Uterus (tissue), 4 donors: Measurements from ENCODE around the gene AGBL1. TPM values are rescaled to one million over a fixed set of nuclear protein-coding genes. Genes with fewer than 3 reads are reported as not detected.

ENCODE experiments used
- DNase-seq, 2 donors: peaks; one replicate each; pipeline ENCODE4 v3.0.0-alpha.2; 2019 to 2020
- H3K27ac ChIP-seq, 2 donors: fragments of 200-600 bp; sonication (generic); 1 replicate in 1 of 2; 2 replicates in 1 of 2; pipeline ENCODE4 v1.5.1; 2016 to 2018
- H3K27me3 ChIP-seq, 2 donors: fragments of 200-600 bp; sonication (generic); one replicate each; pipeline ENCODE4 v1.5.1; 2018 to 2019; ENCODE audit warnings: control low read depth in 1 of 2
- H3K36me3 ChIP-seq, 2 donors: fragments of 200-600 bp; sonication (generic); one replicate each; pipeline ENCODE4 v1.5.1; 2019; ENCODE audit warnings: control low read depth in 1 of 2
- H3K4me1 ChIP-seq, 2 donors: fragments of 200-600 bp; sonication (generic); one replicate each; pipeline ENCODE4 v1.5.1; 2018 to 2019; ENCODE audit warnings: control low read depth in 1 of 2
- H3K4me3 ChIP-seq, 2 donors: fragments of 200-600 bp; sonication (generic); 1 replicate in 1 of 2; 2 replicates in 1 of 2; pipeline ENCODE4 v1.5.1; 2018 to 2019; ENCODE audit warnings: mild to moderate bottlenecking in 1 of 2
- H3K9me3 ChIP-seq, 2 donors: fragments of 200-600 bp; sonication (generic); one replicate each; pipeline ENCODE4 v1.5.1; 2019; ENCODE audit warnings: control low read depth in 1 of 2
- POLR2A ChIP-seq, 2 donors: fragments of 450-650 bp; IDR thresholded peaks; one replicate each; pipeline ENCODE4 v1.6.1; 2016; ENCODE audit warnings: antibody characterized with exemption in 2 of 2, mild to moderate bottlenecking in 1 of 2, moderate library complexity in 1 of 2
- intact Hi-C: fragments of 100-400 bp; cut with DNase I; formaldehyde crosslinking; loops from one replicate; pipeline ENCODE4 v1.15.1; 2023; ENCODE audit warnings: low total_unique reads
- total RNA-seq, 4 donors: library from RNA; depleted of rRNA in 3 of 4; stranded (reverse); fragments of >200 nt in 3 of 4; gene quantifications; one replicate each; pipeline versions ENCODE4 v1.1.0 to v1.2.4, GENCODE V29; 2014 to 2023
- TF ChIP-seq, protein P1 (sequence below), 4 experiments: fragments of 200-600 bp in 2 of 4; fragments of 450-650 bp in 2 of 4; sonication (generic) in 2 of 4; IDR thresholded peaks; one replicate each; pipeline ENCODE4 v1.5.1; 2016 to 2019; ENCODE audit warnings: antibody characterized with exemption in 4 of 4, mild to moderate bottlenecking in 2 of 4, moderate library complexity in 1 of 4
- donor health status: DM: yes; HTN: yes; CAD: no.

The AGBL1 gene
- total RNA-seq, 4 donors from 2014 or later: 0.07 TPM; not detected in 3

- no peaks in the 10 kb centered on the region for H3K4me1 ChIP-seq
- intact Hi-C loops: no loop called here
- H3K36me3 ChIP-seq: no peaks in the 10 kb centered on the region
- no peaks in the 10 kb centered on the region for H3K9me3 ChIP-seq
- no peak overlapping the region for H3K4me3 ChIP-seq
- H3K27me3 ChIP-seq: no peaks in the 10 kb centered on the region
- TF ChIP-seq POLR2A (IDR thresholded peaks at IDR 0.05): no peak
- TF ChIP-seq, protein P1, sequence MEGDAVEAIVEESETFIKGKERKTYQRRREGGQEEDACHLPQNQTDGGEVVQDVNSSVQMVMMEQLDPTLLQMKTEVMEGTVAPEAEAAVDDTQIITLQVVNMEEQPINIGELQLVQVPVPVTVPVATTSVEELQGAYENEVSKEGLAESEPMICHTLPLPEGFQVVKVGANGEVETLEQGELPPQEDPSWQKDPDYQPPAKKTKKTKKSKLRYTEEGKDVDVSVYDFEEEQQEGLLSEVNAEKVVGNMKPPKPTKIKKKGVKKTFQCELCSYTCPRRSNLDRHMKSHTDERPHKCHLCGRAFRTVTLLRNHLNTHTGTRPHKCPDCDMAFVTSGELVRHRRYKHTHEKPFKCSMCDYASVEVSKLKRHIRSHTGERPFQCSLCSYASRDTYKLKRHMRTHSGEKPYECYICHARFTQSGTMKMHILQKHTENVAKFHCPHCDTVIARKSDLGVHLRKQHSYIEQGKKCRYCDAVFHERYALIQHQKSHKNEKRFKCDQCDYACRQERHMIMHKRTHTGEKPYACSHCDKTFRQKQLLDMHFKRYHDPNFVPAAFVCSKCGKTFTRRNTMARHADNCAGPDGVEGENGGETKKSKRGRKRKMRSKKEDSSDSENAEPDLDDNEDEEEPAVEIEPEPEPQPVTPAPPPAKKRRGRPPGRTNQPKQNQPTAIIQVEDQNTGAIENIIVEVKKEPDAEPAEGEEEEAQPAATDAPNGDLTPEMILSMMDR (IDR thresholded peaks at IDR 0.05): no peak
- no peak overlapping the region for H3K27ac ChIP-seq
- no peak for DNase-seq
These were observed 769.5 kb downstream of the AGBL1 start for GRCh38 chr15:86849136-86849535.

GRCh38 chr15:86849558-86850285 lies 770.1 kb downstream of the AGBL1 start:
- no peaks in the 10 kb centered on the region for H3K9me3 ChIP-seq
- H3K27me3 ChIP-seq: no peaks in the 10 kb centered on the region
- no peaks in the 10 kb centered on the region for H3K4me1 ChIP-seq
- no peak overlapping the region for H3K4me3 ChIP-seq
- no peak overlapping the region for H3K27ac ChIP-seq
- no peaks in the 10 kb centered on the region for H3K36me3 ChIP-seq
- no peak for DNase-seq
- intact Hi-C loops: no loop called here
- no peak for TF ChIP-seq POLR2A (IDR thresholded peaks at IDR 0.05)
- TF ChIP-seq, protein P1 (IDR thresholded peaks at IDR 0.05): no peak

GRCh38 chr15:86850939-86851338 lies 771.3 kb downstream of the AGBL1 start:
- intact Hi-C loops: no loop called here

DNA sequence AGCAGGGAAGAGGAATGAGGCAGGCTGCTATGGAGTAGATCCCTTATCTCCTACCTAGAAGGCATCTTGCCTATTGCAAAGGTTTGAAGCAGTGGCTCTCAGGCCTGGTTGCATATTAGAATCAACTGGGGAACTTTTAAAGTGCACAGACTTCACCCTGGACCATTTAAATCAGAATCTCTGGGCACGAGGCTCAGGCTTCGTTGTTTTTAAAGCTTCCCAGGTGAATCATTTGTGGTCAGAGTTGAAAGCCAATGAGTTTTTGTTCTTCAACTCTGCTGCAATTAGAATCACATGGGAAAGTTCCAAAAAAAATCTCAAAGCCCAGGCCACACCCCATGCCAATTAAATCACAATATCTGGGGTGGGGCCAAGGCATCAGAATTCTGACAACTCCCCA lies 773.1 kb downstream of the AGBL1 start:
- H3K27me3 ChIP-seq: no peaks in the 10 kb centered on the region
- H3K27ac ChIP-seq: no peak overlapping the region
- TF ChIP-seq, protein P1 (IDR thresholded peaks at IDR 0.05): no peak
- no peak for TF ChIP-seq POLR2A (IDR thresholded peaks at IDR 0.05)
- intact Hi-C loops: no loop called here
- no peaks in the 10 kb centered on the region for H3K36me3 ChIP-seq
- no peak for DNase-seq
- no peak overlapping the region for H3K4me3 ChIP-seq
- no peaks in the 10 kb centered on the region for H3K4me1 ChIP-seq
- no peaks in the 10 kb centered on the region for H3K9me3 ChIP-seq

More at GRCh38 chr15:86850939-86851338, 771.3 kb downstream of the AGBL1 start:
- Histone ChIP-seq H3K27me3 (no peaks in the 10 kb centered on the region), H3K9me3 (no peaks in the 10 kb centered on the region), H3K27ac (no peak overlapping the region), H3K4me1 (no peaks in the 10 kb centered on the region), H3K36me3 (no peaks in the 10 kb centered on the region), H3K4me3 (no peak overlapping the region)
- TF ChIP-seq, protein P1 (IDR thresholded peaks at IDR 0.05): no peak
- TF ChIP-seq POLR2A (IDR thresholded peaks at IDR 0.05): no peak
- DNase-seq: no peak

DNA sequence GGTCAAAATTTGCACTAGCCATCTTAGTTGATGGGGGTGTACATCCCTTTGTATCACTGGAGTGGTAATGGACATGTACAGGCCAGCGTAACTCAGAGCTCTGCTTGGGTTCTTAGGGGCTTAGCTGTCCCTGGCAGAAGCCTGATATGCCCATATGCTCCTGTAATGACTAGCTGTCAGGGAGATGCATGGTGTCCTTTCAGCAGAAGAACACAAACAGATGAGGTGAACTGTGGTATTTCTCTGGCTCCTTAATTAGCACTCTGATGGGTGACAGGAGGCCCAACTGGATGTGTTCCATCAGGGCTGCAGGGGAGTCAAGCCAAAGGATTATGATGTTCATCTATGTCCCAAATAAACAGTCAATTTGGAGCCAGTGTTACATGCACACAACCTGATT lies 774.5 kb downstream of the AGBL1 start:
- TF ChIP-seq POLR2A (IDR thresholded peaks at IDR 0.05): no peak
- TF ChIP-seq, protein P1 (IDR thresholded peaks at IDR 0.05): no peak
- no peak overlapping the region for H3K4me3 ChIP-seq
- H3K9me3 ChIP-seq: no peaks in the 10 kb centered on the region
- no peaks in the 10 kb centered on the region for H3K36me3 ChIP-seq
- DNase-seq: no peak
- no peaks in the 10 kb centered on the region for H3K4me1 ChIP-seq
- intact Hi-C loops: no loop called here
- H3K27ac ChIP-seq: no peak overlapping the region
- no peaks in the 10 kb centered on the region for H3K27me3 ChIP-seq
